Measurements from ENCODE around the gene UCP2. TPM values are rescaled to one million over a fixed set of nuclear protein-coding genes. Genes with fewer than 3 reads are reported as not detected.

UCP2 gene
- total RNA-seq, 2 experiments from 2014 or later, result 145 to 358 TPM

DNA sequence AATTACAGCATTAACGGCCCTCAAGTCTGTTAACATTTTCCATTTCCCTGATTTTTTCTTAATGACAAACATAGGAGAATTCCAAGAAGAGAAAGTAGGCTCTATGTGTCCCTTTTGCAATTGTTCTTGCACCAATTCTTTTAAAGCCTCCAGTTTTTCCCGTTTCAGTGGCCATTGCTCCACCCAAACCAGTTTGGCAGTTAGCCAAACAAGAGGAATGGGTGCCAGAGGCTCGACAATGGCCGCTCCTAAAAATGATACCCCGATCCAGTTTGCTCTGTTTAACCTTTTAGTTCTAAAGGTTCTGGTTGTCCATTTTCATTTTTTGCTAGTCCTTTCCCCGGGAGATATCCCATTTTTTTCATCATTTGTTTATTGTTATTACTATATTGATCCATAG lies 38.6 kb downstream of the UCP2 start:
- intact Hi-C loops (cut with micrococcal nuclease; ENCODE audit: unreplicated experiment), result no loop called here

DNA sequence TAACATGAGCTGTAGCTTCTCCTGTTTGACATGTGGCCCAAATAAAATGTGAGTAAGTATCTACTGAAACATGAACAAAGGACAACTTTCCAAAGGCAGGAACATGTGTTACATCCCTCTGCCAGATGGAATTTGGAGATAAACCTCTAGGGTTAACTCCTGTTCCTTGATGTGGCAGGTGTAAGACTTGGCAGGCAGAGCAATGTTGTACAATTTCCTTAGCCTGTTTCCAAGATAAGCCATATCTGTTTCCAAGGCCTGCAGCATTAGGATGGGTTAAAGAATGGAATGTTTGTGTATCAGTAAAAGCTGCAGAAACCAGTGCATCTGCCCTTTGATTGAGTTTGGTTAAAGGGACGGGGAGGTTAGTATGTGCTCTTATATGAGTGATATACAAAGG lies 40.6 kb downstream of the UCP2 start:
- H2AFZ ChIP-seq (ENCODE audit: low read length), result no peak overlapping the region
- no peaks in the 10 kb centered on the region for H3K9me2 ChIP-seq (ENCODE audit: insufficient read depth, low read length)
- intact Hi-C loops (cut with micrococcal nuclease; ENCODE audit: unreplicated experiment), result no loop called here
- no peak for DNase-seq (ENCODE audit: low spot score)
- no peak overlapping the region for H3K4me3 ChIP-seq (ENCODE audit: low read depth, low read length, poor library complexity, severe bottlenecking)
- H4K20me1 ChIP-seq (ENCODE audit: insufficient read depth, low read length), result no peaks in the 10 kb centered on the region
- no peaks in the 10 kb centered on the region for H3K36me3 ChIP-seq (ENCODE audit: insufficient read depth, low read length)
- TF ChIP-seq, protein P1, sequence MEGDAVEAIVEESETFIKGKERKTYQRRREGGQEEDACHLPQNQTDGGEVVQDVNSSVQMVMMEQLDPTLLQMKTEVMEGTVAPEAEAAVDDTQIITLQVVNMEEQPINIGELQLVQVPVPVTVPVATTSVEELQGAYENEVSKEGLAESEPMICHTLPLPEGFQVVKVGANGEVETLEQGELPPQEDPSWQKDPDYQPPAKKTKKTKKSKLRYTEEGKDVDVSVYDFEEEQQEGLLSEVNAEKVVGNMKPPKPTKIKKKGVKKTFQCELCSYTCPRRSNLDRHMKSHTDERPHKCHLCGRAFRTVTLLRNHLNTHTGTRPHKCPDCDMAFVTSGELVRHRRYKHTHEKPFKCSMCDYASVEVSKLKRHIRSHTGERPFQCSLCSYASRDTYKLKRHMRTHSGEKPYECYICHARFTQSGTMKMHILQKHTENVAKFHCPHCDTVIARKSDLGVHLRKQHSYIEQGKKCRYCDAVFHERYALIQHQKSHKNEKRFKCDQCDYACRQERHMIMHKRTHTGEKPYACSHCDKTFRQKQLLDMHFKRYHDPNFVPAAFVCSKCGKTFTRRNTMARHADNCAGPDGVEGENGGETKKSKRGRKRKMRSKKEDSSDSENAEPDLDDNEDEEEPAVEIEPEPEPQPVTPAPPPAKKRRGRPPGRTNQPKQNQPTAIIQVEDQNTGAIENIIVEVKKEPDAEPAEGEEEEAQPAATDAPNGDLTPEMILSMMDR (conservative IDR thresholded peaks at IDR 0.05; ENCODE audit: low read length), result no peak
- no peak for TF ChIP-seq EZH2phosphoT487 (IDR thresholded peaks at IDR 0.05; ENCODE audit: borderline replicate concordance, low read depth, low read length)
- H3K9me3 ChIP-seq (ENCODE audit: low read length), result 0 out of 2 replicates have a peak, but pooled peaks cover 5% of the 10 kb centered on the region
- no peaks in the 10 kb centered on the region for H3K4me1 ChIP-seq (ENCODE audit: insufficient read depth, low read length, poor library complexity, severe bottlenecking)
- CTCF ChIA-PET (ENCODE audit: unreplicated experiment), result no interaction called here
- POLR2A ChIA-PET, result interaction anchor here (0.5 to 0.6 kb wide), 4 partner anchors 157 to 535 kb away, joined by 3 to 9 read pairs (median 6); no protein-coding TSS in a partner anchor
- BruUV-seq (replicated peaks), result no TSS peak
- no peak overlapping the region for H3K27ac ChIP-seq (ENCODE audit: low read depth, low read length, poor library complexity, severe bottlenecking)
- no peak overlapping the region for H3K4me2 ChIP-seq (ENCODE audit: low read length)
- H3K79me2 ChIP-seq (ENCODE audit: insufficient read depth, low read depth, low read length), result no peaks in the 10 kb centered on the region

More for the DNA sequence above, 38.6 kb downstream of the UCP2 start:
- H3K9me3 ChIP-seq (ENCODE audit: low read length), result 0 out of 2 replicates have a peak, but pooled peaks cover 5% of the 10 kb centered on the region
- no peaks in the 10 kb centered on the region for H3K4me1 ChIP-seq (ENCODE audit: insufficient read depth, low read length, poor library complexity, severe bottlenecking)
- no peaks in the 10 kb centered on the region for H3K9me2 ChIP-seq (ENCODE audit: insufficient read depth, low read length)
- H2AFZ ChIP-seq (ENCODE audit: low read length), result no peak overlapping the region
- no peaks in the 10 kb centered on the region for H4K20me1 ChIP-seq (ENCODE audit: insufficient read depth, low read length)
- ChIA-PET POLR2A (no interaction called here), CTCF (ENCODE audit: unreplicated experiment) (no interaction called here)
- no peak overlapping the region for H3K4me2 ChIP-seq (ENCODE audit: low read length)
- no peak overlapping the region for H3K4me3 ChIP-seq (ENCODE audit: low read depth, low read length, poor library complexity, severe bottlenecking)
- no peak overlapping the region for H3K27ac ChIP-seq (ENCODE audit: low read depth, low read length, poor library complexity, severe bottlenecking)
- TF ChIP-seq EZH2phosphoT487 (IDR thresholded peaks at IDR 0.05; ENCODE audit: borderline replicate concordance, low read depth, low read length), result no peak
- TF ChIP-seq, protein P1 (conservative IDR thresholded peaks at IDR 0.05; ENCODE audit: low read length), result no peak
- H3K79me2 ChIP-seq (ENCODE audit: insufficient read depth, low read depth, low read length), result no peaks in the 10 kb centered on the region
- no peaks in the 10 kb centered on the region for H3K36me3 ChIP-seq (ENCODE audit: insufficient read depth, low read length)
- BruUV-seq (replicated peaks), result no TSS peak
- no peak for DNase-seq (ENCODE audit: low spot score)

DNA sequence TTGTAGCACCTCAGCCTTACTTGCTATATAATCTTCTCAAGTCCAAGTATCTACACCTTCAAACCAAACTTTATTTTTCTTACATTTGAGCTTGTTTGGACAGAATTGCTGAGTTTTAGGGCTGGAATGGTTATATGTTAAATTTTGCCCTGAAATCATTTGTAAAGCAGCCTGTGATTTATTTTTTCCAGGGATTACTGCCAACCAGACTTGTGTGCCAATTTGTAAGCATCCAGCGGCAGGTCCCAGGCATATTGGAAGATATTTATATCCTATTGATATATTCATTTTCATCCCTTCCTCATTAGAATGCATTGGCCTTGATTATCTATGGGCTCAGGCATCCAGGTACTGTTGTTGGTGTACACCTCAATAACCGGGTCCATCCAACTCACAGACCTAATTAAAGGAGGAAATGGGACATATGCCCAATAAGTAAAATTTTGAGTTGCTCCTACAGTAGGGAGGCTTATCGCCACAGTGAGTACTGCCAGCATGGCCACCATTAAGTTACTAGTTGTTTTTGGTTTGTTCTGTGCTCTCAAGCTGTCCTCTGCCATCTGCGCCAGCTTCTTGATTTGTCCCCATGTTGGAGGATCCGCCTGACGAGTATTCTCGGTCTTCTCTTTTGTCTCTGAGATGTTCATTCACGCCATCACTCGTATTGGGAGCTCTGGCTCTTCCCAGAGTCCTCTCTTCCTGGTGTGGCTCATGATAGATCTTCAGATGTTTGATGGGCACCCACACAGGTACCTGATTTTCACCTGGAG lies 41.7 kb downstream of the UCP2 start:
- no peaks in the 10 kb centered on the region for H3K4me1 ChIP-seq (ENCODE audit: insufficient read depth, low read length, poor library complexity, severe bottlenecking)
- no peaks in the 10 kb centered on the region for H3K79me2 ChIP-seq (ENCODE audit: insufficient read depth, low read depth, low read length)
- no peaks in the 10 kb centered on the region for H3K36me3 ChIP-seq (ENCODE audit: insufficient read depth, low read length)
- no peaks in the 10 kb centered on the region for H4K20me1 ChIP-seq (ENCODE audit: insufficient read depth, low read length)
- H3K4me2 ChIP-seq (ENCODE audit: low read length), result no peak overlapping the region
- H3K9me3 ChIP-seq (ENCODE audit: low read length), result 0 out of 2 replicates have a peak, but pooled peaks cover 5% of the 10 kb centered on the region
- CTCF ChIA-PET (ENCODE audit: unreplicated experiment), result no interaction called here
- BruUV-seq (replicated peaks), result no TSS peak
- no peak overlapping the region for H2AFZ ChIP-seq (ENCODE audit: low read length)
- no peak overlapping the region for H3K27ac ChIP-seq (ENCODE audit: low read depth, low read length, poor library complexity, severe bottlenecking)
- no peak for TF ChIP-seq EZH2phosphoT487 (IDR thresholded peaks at IDR 0.05; ENCODE audit: borderline replicate concordance, low read depth, low read length)
- TF ChIP-seq, protein P1 (conservative IDR thresholded peaks at IDR 0.05; ENCODE audit: low read length), result no peak
- POLR2A ChIA-PET, result interaction anchor here (0.7 kb wide), 2 partner anchors 54 to 301 kb away, joined by 3 read pairs; no protein-coding TSS in a partner anchor
- no peak overlapping the region for H3K4me3 ChIP-seq (ENCODE audit: low read depth, low read length, poor library complexity, severe bottlenecking)
- intact Hi-C loops (cut with micrococcal nuclease; ENCODE audit: unreplicated experiment), result no loop called here
- no peak for DNase-seq (ENCODE audit: low spot score)
- no peaks in the 10 kb centered on the region for H3K9me2 ChIP-seq (ENCODE audit: insufficient read depth, low read length)
